IMR-90 (cell line): Measurements from ENCODE around the gene PTH2.

ENCODE experiments used
- CTCF ChIP-seq: conservative IDR thresholded peaks from 2 replicates; pipeline ENCODE4 v1.5.1; 2012; ENCODE audit warnings: mild to moderate bottlenecking, low read depth, low read length, improper control_type of control experiment
- MAFK ChIP-seq: IDR thresholded peaks from 2 replicates; pipeline ENCODE4 v1.6.1; 2012; ENCODE audit warnings: low read depth, low read length, improper control_type of control experiment
- MXI1 ChIP-seq: IDR thresholded peaks from 2 replicates; pipeline ENCODE4 v1.6.1; 2012; ENCODE audit warnings: low read depth, mild to moderate bottlenecking, low read length, moderate library complexity, borderline replicate concordance
- POLR2A ChIP-seq: IDR thresholded peaks from 2 replicates; pipeline ENCODE4 v1.6.1; 2012; ENCODE audit warnings: mild to moderate bottlenecking, low read depth, low read length
- RAD21 ChIP-seq: IDR thresholded peaks from 2 replicates; pipeline ENCODE4 v1.6.1; 2012; ENCODE audit warnings: low read length, improper control_type of control experiment

- TF ChIP-seq POLR2A = no peak
- no peak for TF ChIP-seq CTCF
- TF ChIP-seq RAD21 = no peak
- no peak for TF ChIP-seq MAFK
- TF ChIP-seq MXI1 = no peak
Measured at GRCh38 chr19:49387936-49388372, 35.3 kb downstream of the PTH2 start, which contains the start of gene KASH5.
